CD8-positive, alpha-beta memory T cell (primary cell): ENCODE data around the gene ITPK1. TPM values are rescaled to one million over a fixed set of nuclear protein-coding genes. Genes with fewer than 3 reads are reported as not detected.

Source experiments
- CTCF ChIA-PET: fragments of 350-600 bp; sonication (Branson Sonifier 250); formaldehyde crosslinking; loops from one replicate; lab custom pipeline; 2021; ENCODE audit warnings: antibody characterized with exemption; lab: Charles Lee
- POLR2A ChIA-PET: fragments of 350-600 bp; sonication (Branson Sonifier 250); formaldehyde crosslinking; loops from one replicate; lab custom pipeline; 2021; ENCODE audit warnings: antibody characterized with exemption; lab: Charles Lee
- DNase-seq, 5 donors: peaks; one replicate each; pipeline versions ENCODE4 v3.0.0 to v3.0.0-alpha.2; 2020 to 2022; ENCODE audit warnings: mixed read lengths in 1 of 5
- H3K27ac ChIP-seq: one replicate; pipeline ENCODE4 v1.7.0; 2013; ENCODE audit warnings: low read depth, mild to moderate bottlenecking, low read length, moderate library complexity
- H3K27me3 ChIP-seq: 2 replicates; pipeline ENCODE4 v1.7.0; 2013; ENCODE audit warnings: low read length, mild to moderate bottlenecking; ENCODE audit not compliant: insufficient read depth, poor library complexity, severe bottlenecking
- H3K36me3 ChIP-seq: 2 replicates; pipeline ENCODE4 v1.7.0; 2013; ENCODE audit warnings: mild to moderate bottlenecking, low read length, moderate library complexity; ENCODE audit not compliant: insufficient read depth
- H3K4me1 ChIP-seq: 2 replicates; pipeline ENCODE4 v1.7.0; 2013; ENCODE audit warnings: mild to moderate bottlenecking, low read length, moderate library complexity; ENCODE audit not compliant: insufficient read depth
- H3K4me3 ChIP-seq: 2 replicates; pipeline ENCODE4 v1.7.0; 2013; ENCODE audit warnings: mild to moderate bottlenecking, low read length
- H3K9me3 ChIP-seq: 2 replicates; pipeline ENCODE4 v1.7.0; 2013; ENCODE audit warnings: mild to moderate bottlenecking, low read length
- H3K27ac Mint-ChIP-seq, 8 donors: one replicate each; pipeline ENCODE4 v1.8.0; 2020 to 2021; ENCODE audit warnings: mixed read lengths in 8 of 8, mild to moderate bottlenecking in 6 of 8, inconsistent platforms in 3 of 8, moderate library complexity in 3 of 8
- H3K27me3 Mint-ChIP-seq, 2 donors: one replicate each; pipeline ENCODE4 v1.8.0; 2020 to 2021; ENCODE audit warnings: mixed read lengths in 2 of 2, mild to moderate bottlenecking in 1 of 2, moderate library complexity in 1 of 2
- H3K36me3 Mint-ChIP-seq, 3 donors: one replicate each; pipeline ENCODE4 v1.8.0; 2020 to 2021; ENCODE audit warnings: mixed read lengths in 3 of 3, inconsistent platforms in 1 of 3, mild to moderate bottlenecking in 1 of 3
- H3K4me1 Mint-ChIP-seq, 3 donors: one replicate each; pipeline ENCODE4 v1.8.0; 2020 to 2021; ENCODE audit warnings: mixed read lengths in 3 of 3, inconsistent platforms in 1 of 3, mild to moderate bottlenecking in 1 of 3
- H3K4me3 Mint-ChIP-seq, 7 donors: one replicate each; pipeline ENCODE4 v1.8.0; 2020 to 2021; ENCODE audit warnings: mixed read lengths in 7 of 7, mild to moderate bottlenecking in 6 of 7, moderate library complexity in 4 of 7, inconsistent platforms in 2 of 7
- H3K9me3 Mint-ChIP-seq, 5 donors: one replicate each; pipeline ENCODE4 v1.8.0; 2020 to 2022; ENCODE audit warnings: mixed read lengths in 5 of 5, mild to moderate bottlenecking in 3 of 5, moderate library complexity in 2 of 5, inconsistent platforms in 1 of 5
- polyA plus RNA-seq: library from polyadenylated mRNA; unstranded; fragments of 300-500 nt; fragmentation: Illumina TruSeq; gene quantifications from one replicate; pipeline ENCODE4 v1.2.3, GENCODE V29; 2021
- total RNA-seq, 2 experiments: library from RNA; stranded (reverse); gene quantifications; one replicate each; pipeline ENCODE4 v1.2.3, GENCODE V29; 2021

ITPK1 gene
- total and polyA plus RNA-seq, 3 experiments from 2014 or later: 40.4 to 75.1 (median 66.1) TPM

GRCh38 chr14:92955381-92955780 is 160.3 kb downstream of the ITPK1 start:
- peak overlapping the region in 2 of 8 donors; percentile 57 to 66 for H3K27ac Mint-ChIP-seq
- POLR2A ChIA-PET: no interaction called here
- no peaks in the 10 kb centered on the region for H3K4me1 ChIP-seq
- peaks cover 0 to 73% (median 6%) of the 10 kb centered on the region in 3 donors for H3K36me3 Mint-ChIP-seq
- no peak overlapping the region for H3K4me3 ChIP-seq
- H3K27me3 Mint-ChIP-seq: no peaks in the 10 kb centered on the region
- CTCF ChIA-PET: interaction anchor here (0.9 to 3.5 kb wide), 9 partner anchors 14 to 263 kb away, joined by 3 to 14 read pairs (median 5); no protein-coding TSS in a partner anchor
- H3K27me3 ChIP-seq: no peaks in the 10 kb centered on the region
- DNase-seq: peak in 1 of 5 donors; percentile 1
- peaks cover 7% of the 10 kb centered on the region for H3K36me3 ChIP-seq
- H3K4me1 Mint-ChIP-seq: peaks cover 5 to 6% (median 6%) of the 10 kb centered on the region in 3 donors
- H3K9me3 ChIP-seq: no peaks in the 10 kb centered on the region
- no peak overlapping the region for H3K27ac ChIP-seq
- H3K9me3 Mint-ChIP-seq: no peaks in the 10 kb centered on the region
- H3K4me3 Mint-ChIP-seq: no peak overlapping the region

GRCh38 chr14:92954933-92955332 is 160.8 kb downstream of the ITPK1 start:
- Histone ChIP-seq H3K27ac (no peak overlapping the region), H3K36me3 (peaks cover 7% of the 10 kb centered on the region), H3K4me3 (no peak overlapping the region), H3K4me1 (no peaks in the 10 kb centered on the region), H3K9me3 (no peaks in the 10 kb centered on the region), H3K27me3 (no peaks in the 10 kb centered on the region)
- ChIA-PET POLR2A (no interaction called here), CTCF (interaction anchor here (0.9 to 3.5 kb wide), 6 partner anchors 158 to 264 kb away, joined by 3 to 14 read pairs (median 6); no protein-coding TSS in a partner anchor)
- Mint-ChIP-seq H3K4me1 (peaks cover 5 to 6% (median 6%) of the 10 kb centered on the region in 3 donors), H3K4me3 (no peak overlapping the region), H3K9me3 (no peaks in the 10 kb centered on the region), H3K36me3 (peaks cover 0 to 70% (median 6%) of the 10 kb centered on the region in 3 donors), H3K27ac (peak overlapping the region in 3 of 8 donors; percentile 1 to 57 (median 52)), H3K27me3 (no peaks in the 10 kb centered on the region)
- DNase-seq: peak in 1 of 5 donors; percentile 24

- no peaks in the 10 kb centered on the region for H3K9me3 Mint-ChIP-seq
- ChIA-PET CTCF (interaction anchor here (1.0 to 3.5 kb wide), 4 partner anchors 16 to 224 kb away, joined by 3 to 17 read pairs (median 12); no protein-coding TSS in a partner anchor), POLR2A (no interaction called here)
- H3K4me1 ChIP-seq: no peaks in the 10 kb centered on the region
- peak in 1 of 5 donors; percentile 28 for DNase-seq
- H3K36me3 ChIP-seq: peaks cover 7% of the 10 kb centered on the region
- H3K27me3 ChIP-seq: no peaks in the 10 kb centered on the region
- H3K4me1 Mint-ChIP-seq: peaks cover 5 to 6% (median 6%) of the 10 kb centered on the region in 3 donors
- H3K4me3 Mint-ChIP-seq: no peak overlapping the region
- H3K27ac Mint-ChIP-seq: peak overlapping the region in 1 of 8 donors; percentile 72
- no peak overlapping the region for H3K4me3 ChIP-seq
- H3K9me3 ChIP-seq: no peaks in the 10 kb centered on the region
- H3K27me3 Mint-ChIP-seq: no peaks in the 10 kb centered on the region
- H3K36me3 Mint-ChIP-seq: peaks cover 0 to 68% (median 6%) of the 10 kb centered on the region in 3 donors
- H3K27ac ChIP-seq: no peak overlapping the region
These were observed 162.2 kb downstream of the ITPK1 start for GRCh38 chr14:92953526-92953925.

GRCh38 chr14:92952481-92953298 is 163.0 kb downstream of the ITPK1 start:
- no peak overlapping the region for H3K27ac ChIP-seq
- no peaks in the 10 kb centered on the region for H3K9me3 ChIP-seq
- no peak for DNase-seq
- CTCF ChIA-PET: interaction anchor here (0.6 to 3.5 kb wide), 16 partner anchors 10 to 254 kb away, joined by 3 to 17 read pairs (median 8); partner anchors contain the start of genes GON7 and UBR7
- no peaks in the 10 kb centered on the region for H3K27me3 ChIP-seq
- Mint-ChIP-seq H3K9me3 (no peaks in the 10 kb centered on the region), H3K27me3 (no peaks in the 10 kb centered on the region), H3K36me3 (peaks cover 0 to 66% (median 7%) of the 10 kb centered on the region in 3 donors), H3K4me3 (peak overlapping the region in 1 of 7 donors; percentile 63), H3K4me1 (peaks cover 5 to 6% (median 6%) of the 10 kb centered on the region in 3 donors), H3K27ac (no peak overlapping the region)
- no peaks in the 10 kb centered on the region for H3K4me1 ChIP-seq
- no peak overlapping the region for H3K4me3 ChIP-seq
- H3K36me3 ChIP-seq: no peaks in the 10 kb centered on the region
- POLR2A ChIA-PET: interaction anchor here (0.7 to 1.0 kb wide), 2 partner anchors 68 to 232 kb away, joined by 3 read pairs; partner anchors contain the start of genes LYSET and MOAP1

GRCh38 chr14:92951912-92952471 is 163.7 kb downstream of the ITPK1 start:
- ChIA-PET POLR2A (interaction anchor here (0.7 to 1.0 kb wide), 2 partner anchors 67 to 233 kb away, joined by 3 read pairs; partner anchors contain the start of genes LYSET and MOAP1), CTCF (interaction anchor here (0.6 to 2.8 kb wide), 15 partner anchors 10 to 255 kb away, joined by 3 to 17 read pairs (median 6); partner anchors contain the start of genes GON7 and UBR7)
- Mint-ChIP-seq H3K9me3 (no peaks in the 10 kb centered on the region), H3K4me3 (no peak overlapping the region), H3K27me3 (no peaks in the 10 kb centered on the region), H3K36me3 (peaks cover 0 to 66% (median 7%) of the 10 kb centered on the region in 3 donors), H3K27ac (peak overlapping the region in 2 of 8 donors; percentile 22 to 69), H3K4me1 (peaks cover 5 to 6% (median 6%) of the 10 kb centered on the region in 3 donors)
- no peaks in the 10 kb centered on the region for H3K36me3 ChIP-seq
- no peaks in the 10 kb centered on the region for H3K4me1 ChIP-seq
- peak; percentile 68 to 82 (median 75) for DNase-seq
- no peak overlapping the region for H3K27ac ChIP-seq
- H3K27me3 ChIP-seq: no peaks in the 10 kb centered on the region
- no peaks in the 10 kb centered on the region for H3K9me3 ChIP-seq
- no peak overlapping the region for H3K4me3 ChIP-seq

GRCh38 chr14:92951261-92951660 is 164.5 kb downstream of the ITPK1 start:
- no peaks in the 10 kb centered on the region for H3K9me3 Mint-ChIP-seq
- H3K27ac Mint-ChIP-seq: peak overlapping the region in 1 of 8 donors; percentile 47
- ChIA-PET CTCF (interaction anchor here (1.3 to 2.8 kb wide), 9 partner anchors 11 to 256 kb away, joined by 3 to 17 read pairs (median 11); partner anchors contain the start of genes GON7 and UBR7), POLR2A (no interaction called here)
- H3K36me3 Mint-ChIP-seq: peaks cover 0 to 65% (median 7%) of the 10 kb centered on the region in 3 donors
- H3K4me1 Mint-ChIP-seq: peaks cover 5 to 6% (median 6%) of the 10 kb centered on the region in 3 donors
- Histone ChIP-seq H3K36me3 (no peaks in the 10 kb centered on the region), H3K27me3 (no peaks in the 10 kb centered on the region), H3K27ac (no peak overlapping the region), H3K9me3 (no peaks in the 10 kb centered on the region), H3K4me3 (no peak overlapping the region), H3K4me1 (no peaks in the 10 kb centered on the region)
- no peak overlapping the region for H3K4me3 Mint-ChIP-seq
- DNase-seq: no peak
- no peaks in the 10 kb centered on the region for H3K27me3 Mint-ChIP-seq

- DNase-seq: no peak
- POLR2A ChIA-PET: no interaction called here
- no peak overlapping the region for H3K4me3 Mint-ChIP-seq
- H3K27me3 Mint-ChIP-seq: no peaks in the 10 kb centered on the region
- Histone ChIP-seq H3K9me3 (no peaks in the 10 kb centered on the region), H3K36me3 (peaks cover 2% of the 10 kb centered on the region), H3K27me3 (no peaks in the 10 kb centered on the region), H3K4me1 (no peaks in the 10 kb centered on the region), H3K27ac (no peak overlapping the region), H3K4me3 (no peak overlapping the region)
- peaks cover 5 to 6% (median 6%) of the 10 kb centered on the region in 3 donors for H3K4me1 Mint-ChIP-seq
- CTCF ChIA-PET: interaction anchor here (2.8 kb wide), 1 partner anchor 188 kb away, joined by 14 read pairs; no protein-coding TSS in a partner anchor
- H3K36me3 Mint-ChIP-seq: peaks cover 0 to 64% (median 6%) of the 10 kb centered on the region in 3 donors
- H3K27ac Mint-ChIP-seq: peak overlapping the region in 1 of 8 donors; percentile 38
- no peaks in the 10 kb centered on the region for H3K9me3 Mint-ChIP-seq
These were observed 165.0 kb downstream of the ITPK1 start for GRCh38 chr14:92950773-92951172.
